ENCODE data around the gene ECT2.

DNA sequence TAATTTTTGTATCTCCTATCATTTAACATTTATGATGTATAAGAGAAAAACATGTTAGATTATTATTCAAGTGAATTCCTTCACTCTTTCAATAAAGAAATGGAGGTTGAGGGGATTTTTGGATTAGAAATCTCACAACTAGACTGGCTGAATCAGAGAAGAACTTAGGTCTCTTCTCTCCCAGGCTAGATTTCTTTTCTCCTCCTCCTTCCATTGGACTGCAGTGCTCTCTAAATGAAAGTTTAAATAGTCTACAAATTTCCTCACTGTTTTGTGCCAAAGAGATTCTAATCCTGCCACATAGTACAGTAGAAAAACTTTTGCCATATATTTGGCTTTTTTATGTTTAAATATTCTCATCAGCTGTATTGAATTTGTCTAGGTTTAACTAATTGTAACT, 65.8 kb downstream of the ECT2 start:
- TF ChIP-seq POLR2A (IDR thresholded peaks at IDR 0.05; ENCODE audit: low read length) (no peak), GATA1 (IDR thresholded peaks at IDR 0.05; ENCODE audit: low read depth, low read length) (no peak)
